HEK293T (cell line): ENCODE data around the gene LTBP1.
"Not testable (repeated sequence)": the region's sequence is repeated elsewhere in the genome, so short reads cannot be mapped to it uniquely, and the experiment has no call there.

Source experiments
- CTCF ChIA-PET: fragments of 350-600 bp; formaldehyde crosslinking; extraction: SDS; loops from one replicate; lab custom pipeline; 2021; ENCODE audit warnings: antibody characterized with exemption, inconsistent platforms; lab: Yijun Ruan, JAX
- POLR2A ChIA-PET: fragments of 350-600 bp; formaldehyde crosslinking; extraction: SDS; loops from one replicate; lab custom pipeline; 2020; ENCODE audit warnings: antibody characterized with exemption, inconsistent platforms; lab: Yijun Ruan, JAX
- DNase-seq: peaks from one replicate; pipeline ENCODE4 v3.0.0; 2012; ENCODE audit warnings: mixed read lengths; ENCODE audit errors: extremely low spot score
- ARNT ChIP-seq: fragments of 450-650 bp; IDR thresholded peaks from 2 replicates; pipeline ENCODE4 v1.6.1; 2017; ENCODE audit warnings: mild to moderate bottlenecking
- BHLHE40 ChIP-seq: fragments of 450-650 bp; IDR thresholded peaks from 2 replicates; pipeline ENCODE4 v1.6.1; 2016; ENCODE audit warnings: mild to moderate bottlenecking, moderate library complexity, borderline replicate concordance
- CTBP1 ChIP-seq: fragments of 450-650 bp; IDR thresholded peaks from 2 replicates; pipeline ENCODE4 v1.6.1; 2016; ENCODE audit warnings: borderline replicate concordance
- ELF4 ChIP-seq: fragments of 450-650 bp; IDR thresholded peaks from 2 replicates; pipeline ENCODE4 v1.6.1; 2017; ENCODE audit warnings: antibody characterized with exemption
- FOXA1 ChIP-seq: fragments of 450-650 bp; IDR thresholded peaks from 2 replicates; pipeline ENCODE4 v1.6.1; 2016; ENCODE audit warnings: mild to moderate bottlenecking
- FOXK2 ChIP-seq: fragments of 450-650 bp; IDR thresholded peaks from 2 replicates; pipeline ENCODE4 v1.6.1; 2016; ENCODE audit warnings: mild to moderate bottlenecking
- FOXM1 ChIP-seq: fragments of 450-650 bp; IDR thresholded peaks from 2 replicates; pipeline ENCODE4 v1.6.1; 2017; ENCODE audit warnings: mild to moderate bottlenecking, borderline replicate concordance
- HDGF ChIP-seq: fragments of 450-650 bp; IDR thresholded peaks from 2 replicates; pipeline ENCODE4 v1.6.1; 2017; ENCODE audit warnings: antibody characterized with exemption, borderline replicate concordance
- L3MBTL2 ChIP-seq: fragments of 450-650 bp; conservative IDR thresholded peaks from 2 replicates; pipeline ENCODE4 v1.6.1; 2016; ENCODE audit warnings: mild to moderate bottlenecking
- LEF1 ChIP-seq: fragments of 450-650 bp; IDR thresholded peaks from 2 replicates; pipeline ENCODE4 v1.6.1; 2017; ENCODE audit warnings: mild to moderate bottlenecking, borderline replicate concordance
- NFRKB ChIP-seq: fragments of 450-650 bp; IDR thresholded peaks from 2 replicates; pipeline ENCODE4 v1.6.1; 2016; ENCODE audit warnings: mild to moderate bottlenecking, moderate library complexity
- PKNOX1 ChIP-seq: fragments of 450-650 bp; IDR thresholded peaks from 2 replicates; pipeline ENCODE4 v1.6.1; 2016
- SP1 ChIP-seq: fragments of 450-650 bp; IDR thresholded peaks from 2 replicates; pipeline ENCODE4 v1.6.1; 2017
- SUZ12 ChIP-seq: fragments of 450-650 bp; IDR thresholded peaks from 2 replicates; pipeline ENCODE4 v1.6.1; 2016; ENCODE audit warnings: mild to moderate bottlenecking
- TARDBP ChIP-seq: fragments of 450-650 bp; IDR thresholded peaks from 2 replicates; pipeline ENCODE4 v1.6.1; 2016
- ZNF384 ChIP-seq: fragments of 450-650 bp; IDR thresholded peaks from 2 replicates; pipeline ENCODE4 v1.6.1; 2016

Gene LTBP1

GRCh38 chr2:33432871-33433270 is 486.1 kb downstream of the LTBP1 start:
- TF ChIP-seq TARDBP (no peak), HDGF (no peak), NFRKB (no peak), SUZ12 (no peak), ARNT (no peak), FOXK2 (no peak), SP1 (no peak), BHLHE40 (no peak), L3MBTL2 (no peak), FOXA1 (no peak), ELF4 (no peak)
- DNase-seq: no peak
- POLR2A ChIA-PET: no interaction called here
- CTCF ChIA-PET: no interaction called here

- TF ChIP-seq FOXK2 (no peak), ZNF384 (no peak), PKNOX1 (no peak), SP1 (no peak), HDGF (no peak), ELF4 (no peak), CTBP1 (no peak), SUZ12 (no peak), L3MBTL2 (no peak), NFRKB (no peak), LEF1 (no peak), FOXM1 (no peak), BHLHE40 (no peak), TARDBP (no peak), FOXA1 (no peak), ARNT (no peak)
- ChIA-PET CTCF (no interaction called here), POLR2A (no interaction called here)
- DNase-seq: no peak
Observed at GRCh38 chr2:33433279-33434235, 486.8 kb downstream of the LTBP1 start.

- no peak for DNase-seq
- POLR2A ChIA-PET: no interaction called here
- TF ChIP-seq LEF1 (no peak), HDGF (no peak), CTBP1 (no peak), NFRKB (no peak), FOXK2 (no peak), SP1 (no peak), ARNT (no peak), ELF4 (no peak), FOXA1 (no peak), L3MBTL2 (no peak), FOXM1 (no peak), BHLHE40 (no peak), TARDBP (no peak), ZNF384 (no peak), SUZ12 (no peak)
- CTCF ChIA-PET: no interaction called here
Observed at GRCh38 chr2:33435518-33435917, 488.8 kb downstream of the LTBP1 start.

GRCh38 chr2:33436083-33436482 is 489.3 kb downstream of the LTBP1 start:
- ChIA-PET CTCF (interaction anchor here (0.6 kb wide), 1 partner anchor 632 kb away, joined by 5 read pairs; no protein-coding TSS in a partner anchor), POLR2A (no interaction called here)
- TF ChIP-seq SP1: no peak
- no peak for DNase-seq

- CTCF ChIA-PET: no interaction called here
- no peak for TF ChIP-seq PKNOX1
- no peak for TF ChIP-seq CTBP1
- no peak for TF ChIP-seq SP1
- no peak for TF ChIP-seq FOXM1
- no peak for TF ChIP-seq ARNT
- TF ChIP-seq HDGF: no peak
- TF ChIP-seq ELF4: no peak
- TF ChIP-seq TARDBP: no peak
- TF ChIP-seq LEF1: no peak
- no peak for TF ChIP-seq FOXK2
- no peak for TF ChIP-seq NFRKB
- no peak for TF ChIP-seq L3MBTL2
- TF ChIP-seq FOXA1: no peak
- TF ChIP-seq BHLHE40: no peak
- TF ChIP-seq ZNF384: no peak
- no peak for TF ChIP-seq SUZ12
- DNase-seq: no peak
- POLR2A ChIA-PET: no interaction called here
Observed at GRCh38 chr2:33437297-33437696, 490.5 kb downstream of the LTBP1 start.

GRCh38 chr2:33437815-33438214 is 491.1 kb downstream of the LTBP1 start:
- POLR2A ChIA-PET: no interaction called here
- CTCF ChIA-PET: no interaction called here
- DNase-seq: no peak
- TF ChIP-seq ARNT (no peak), ZNF384 (no peak), LEF1 (no peak), NFRKB (no peak), FOXK2 (no peak), L3MBTL2 (no peak)

GRCh38 chr2:33441235-33441810 is 494.6 kb downstream of the LTBP1 start:
- TF ChIP-seq TARDBP (no peak), BHLHE40 (no peak), NFRKB (no peak), ELF4 (no peak), FOXM1 (no peak), SP1 (no peak), FOXK2 (no peak), CTBP1 (no peak), HDGF (no peak), FOXA1 (no peak), ARNT (no peak), ZNF384 (no peak), L3MBTL2 (no peak), SUZ12 (no peak)
- ChIA-PET CTCF (interaction anchor here (0.5 to 1.5 kb wide), 4 partner anchors 28 to 142 kb away, joined by 3 to 6 read pairs (median 4); no protein-coding TSS in a partner anchor), POLR2A (no interaction called here)
- DNase-seq: peak; percentile 59

GRCh38 chr2:33442052-33442451 is 495.3 kb downstream of the LTBP1 start:
- DNase-seq, POLR2A ChIA-PET: not testable (repeated sequence)
- CTCF ChIA-PET: interaction anchor here (1.4 kb wide), 1 partner anchor 141 kb away, joined by 4 read pairs; no protein-coding TSS in a partner anchor
